ENCODE measurements around the gene VPS37B.

Gene VPS37B

GRCh38 chr12:122837306-122838265, 58.3 kb downstream of the VPS37B start:
- no peak for DNase-seq

DNA sequence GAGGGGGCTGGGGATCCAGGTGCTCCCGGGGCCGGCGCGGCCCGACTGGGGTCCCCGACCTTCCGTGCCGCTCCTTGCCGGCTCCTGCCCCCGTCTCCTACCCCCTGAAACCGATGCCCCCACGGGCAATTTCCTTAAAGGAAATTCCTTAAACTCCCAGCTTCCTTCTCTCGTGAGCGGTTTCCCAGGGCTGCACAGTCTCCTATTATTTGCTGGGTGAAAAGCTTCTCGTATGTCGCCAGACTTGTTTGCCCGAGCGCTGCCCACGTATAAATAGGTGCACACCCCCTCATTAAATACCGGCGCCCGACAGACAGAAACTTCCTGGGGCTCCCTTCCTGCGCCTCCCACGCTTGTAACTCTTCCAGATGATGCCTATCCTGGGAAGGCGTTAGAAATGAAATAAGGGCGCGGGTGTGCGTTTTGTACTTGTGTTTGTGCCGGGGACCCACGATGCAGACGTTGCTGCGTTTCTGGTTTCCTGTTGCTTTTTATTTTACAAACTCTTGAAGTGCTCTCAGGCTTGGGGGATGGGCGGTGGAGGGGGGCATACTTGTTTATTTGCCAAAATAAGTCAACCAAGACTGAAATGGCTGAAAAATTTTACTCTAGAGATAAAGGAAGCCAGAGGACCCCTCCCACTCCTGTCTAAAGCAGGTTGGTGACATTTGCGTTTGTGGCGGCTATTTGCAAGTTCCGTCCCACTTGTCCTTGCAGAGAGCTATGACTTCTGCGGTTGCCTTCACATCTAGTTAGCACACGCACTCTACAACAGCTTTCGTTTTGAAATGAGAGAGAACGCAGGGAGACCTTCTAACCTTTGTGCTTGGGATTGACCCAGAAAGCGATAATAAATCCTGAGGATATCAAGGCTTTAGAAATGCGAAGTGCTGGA, 59.6 kb downstream of the VPS37B start:
- DNase-seq = no peak

- no peak for DNase-seq
Measured at GRCh38 chr12:122835750-122836026, 60.2 kb downstream of the VPS37B start.

DNA sequence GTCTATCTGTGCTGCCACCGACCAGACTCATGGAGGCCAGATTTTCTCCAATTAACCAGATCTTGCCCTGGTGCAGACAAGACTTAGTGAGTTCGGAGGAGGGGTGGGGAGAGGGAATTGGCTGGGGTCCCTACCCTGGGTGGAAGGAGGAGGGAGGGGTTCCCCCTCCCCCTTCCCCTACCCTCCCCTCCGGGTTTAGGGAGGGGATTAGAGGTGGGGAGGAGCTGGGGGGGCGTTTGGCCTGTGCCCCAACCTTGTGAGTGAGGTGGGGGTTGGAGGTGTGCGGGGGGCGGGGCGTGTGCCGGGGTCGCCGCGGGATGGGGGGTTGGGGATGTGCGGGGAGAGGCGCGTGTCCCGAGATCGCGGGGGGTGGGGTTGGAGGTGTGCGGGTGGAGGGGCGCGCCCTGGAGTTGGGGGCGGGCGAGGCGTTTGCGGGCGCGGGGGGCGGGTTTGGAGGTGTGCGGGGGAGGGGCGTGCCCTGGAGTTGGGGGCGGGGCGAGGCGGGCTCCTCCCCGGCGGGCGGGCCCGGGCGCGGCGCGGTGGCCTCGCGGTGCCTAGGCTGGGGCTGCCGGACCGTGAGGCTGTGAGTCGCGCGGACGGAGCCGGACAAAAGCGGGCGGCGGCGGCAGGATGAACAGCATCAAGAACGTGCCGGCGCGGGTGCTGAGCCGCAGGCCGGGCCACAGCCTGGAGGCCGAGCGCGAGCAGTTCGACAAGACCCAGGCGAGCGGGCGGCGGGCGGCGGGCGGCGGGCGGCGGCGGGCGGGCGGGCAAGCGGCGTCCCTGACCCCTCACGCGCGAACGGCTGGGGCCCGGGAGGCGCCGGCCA, 60.8 kb downstream of the VPS37B start, which contains the start of gene HIP1R:
HIP1R (plus strand) TSS at position 537 of the 829 bp plus-strand sequence; CDS start at position 631, 94 bp downstream.
- DNase-seq = no peak

DNA sequence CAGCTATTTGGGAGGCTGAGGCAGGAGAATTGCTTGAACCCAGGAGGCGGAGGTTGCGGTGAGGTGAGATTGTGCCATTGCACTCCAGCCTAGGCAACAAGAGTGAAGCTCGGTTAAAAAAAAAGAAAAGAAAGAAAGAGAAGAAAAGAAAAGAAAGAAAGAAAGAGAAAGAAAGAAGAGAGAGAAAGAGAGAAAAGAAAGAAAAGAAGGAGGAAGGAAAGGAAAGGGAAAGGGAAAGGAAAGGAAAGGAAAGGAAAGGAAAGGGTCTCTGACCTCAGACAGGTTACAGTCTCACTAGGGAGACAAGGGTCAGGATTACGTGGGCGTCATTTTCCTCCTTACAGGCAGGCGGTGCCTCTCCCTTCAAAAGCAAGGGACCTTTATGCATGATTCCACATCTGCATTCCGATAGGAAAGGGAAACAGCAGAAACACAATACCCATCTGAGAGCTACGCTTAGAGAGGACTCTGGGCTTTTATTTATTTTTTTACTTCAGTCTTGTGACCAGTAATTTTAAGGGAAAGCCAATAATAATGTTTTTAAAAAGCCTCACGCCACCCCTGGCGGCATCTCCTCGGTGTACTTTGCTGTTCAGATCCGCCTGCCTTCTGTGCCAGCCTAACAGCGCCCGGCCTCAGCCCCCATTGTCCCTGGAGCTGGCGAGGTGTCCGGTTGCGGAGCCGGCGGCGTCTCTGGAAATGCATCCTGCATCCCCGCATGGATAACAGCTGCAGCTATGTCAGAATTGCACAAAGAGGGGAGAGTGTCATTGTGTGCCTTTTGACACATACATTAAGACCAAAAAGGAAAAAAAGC, 61.6 kb downstream of the VPS37B start:
- DNase-seq = no peak

- no peak for DNase-seq
Measured at GRCh38 chr12:122830517-122831214, 65.3 kb downstream of the VPS37B start.

DNA sequence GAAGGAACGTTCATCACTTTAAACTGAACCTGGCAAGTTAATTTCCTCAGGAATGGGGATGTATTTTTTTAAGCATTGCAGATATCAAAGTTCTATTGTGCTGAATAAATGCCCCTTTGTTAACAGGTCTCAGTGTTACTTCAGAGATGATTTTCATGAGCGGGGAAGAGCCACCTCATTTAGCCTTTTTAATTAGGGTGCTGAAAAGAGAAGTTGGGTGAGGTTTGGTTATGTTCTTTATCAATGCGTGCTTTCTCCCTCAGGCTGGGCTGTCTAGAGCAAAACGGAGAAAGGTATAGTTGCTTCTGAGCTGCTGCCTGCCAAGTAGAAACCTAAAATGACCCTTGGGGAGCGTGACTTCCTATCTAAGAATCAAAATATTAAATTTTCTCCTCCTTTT, 68.7 kb downstream of the VPS37B start:
- no peak for DNase-seq

- no peak for DNase-seq
Measured at GRCh38 chr12:122825773-122826724, 69.9 kb downstream of the VPS37B start.

DNA sequence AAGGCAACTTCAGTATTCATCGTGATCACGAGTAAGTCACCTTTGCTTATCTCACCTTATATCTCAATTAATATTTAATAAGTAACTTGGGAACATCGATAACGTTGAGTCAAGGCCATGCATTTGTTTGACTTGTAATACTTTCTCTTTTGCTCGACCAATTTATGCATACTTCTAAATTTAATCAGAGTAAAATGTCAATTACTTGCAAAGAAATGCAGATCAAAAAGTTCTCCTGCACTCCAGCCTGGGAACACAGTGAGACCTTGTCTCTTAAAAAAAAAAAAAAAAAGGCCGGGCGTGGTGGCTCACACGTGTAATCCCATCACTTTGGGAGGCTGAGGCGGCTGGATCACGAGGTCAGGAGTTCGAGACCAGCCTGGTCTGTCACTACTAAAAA, 72.5 kb downstream of the VPS37B start:
- no peak for DNase-seq

GRCh38 chr12:122820838-122821271, 75.1 kb downstream of the VPS37B start:
- no peak for DNase-seq

DNA sequence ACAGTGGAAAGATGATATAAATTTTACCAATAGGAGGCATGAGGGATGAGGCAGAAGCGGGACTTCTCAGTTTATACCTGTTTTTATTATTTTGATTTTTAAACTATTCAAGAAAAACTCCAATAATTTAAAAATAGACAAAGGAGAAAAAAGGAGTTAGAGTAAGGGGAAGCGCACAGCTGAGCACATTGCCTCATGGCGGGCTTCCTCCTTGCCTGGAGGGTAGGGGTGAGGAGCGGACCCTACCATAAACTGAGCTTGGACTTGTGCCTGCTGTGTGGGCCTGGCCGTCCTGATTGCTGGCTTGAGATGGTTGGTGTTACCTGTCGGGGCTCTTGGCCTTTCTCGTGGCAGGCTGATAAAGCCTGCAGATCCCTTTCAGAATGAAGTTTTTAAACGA, 75.8 kb downstream of the VPS37B start:
- DNase-seq = no peak

DNA sequence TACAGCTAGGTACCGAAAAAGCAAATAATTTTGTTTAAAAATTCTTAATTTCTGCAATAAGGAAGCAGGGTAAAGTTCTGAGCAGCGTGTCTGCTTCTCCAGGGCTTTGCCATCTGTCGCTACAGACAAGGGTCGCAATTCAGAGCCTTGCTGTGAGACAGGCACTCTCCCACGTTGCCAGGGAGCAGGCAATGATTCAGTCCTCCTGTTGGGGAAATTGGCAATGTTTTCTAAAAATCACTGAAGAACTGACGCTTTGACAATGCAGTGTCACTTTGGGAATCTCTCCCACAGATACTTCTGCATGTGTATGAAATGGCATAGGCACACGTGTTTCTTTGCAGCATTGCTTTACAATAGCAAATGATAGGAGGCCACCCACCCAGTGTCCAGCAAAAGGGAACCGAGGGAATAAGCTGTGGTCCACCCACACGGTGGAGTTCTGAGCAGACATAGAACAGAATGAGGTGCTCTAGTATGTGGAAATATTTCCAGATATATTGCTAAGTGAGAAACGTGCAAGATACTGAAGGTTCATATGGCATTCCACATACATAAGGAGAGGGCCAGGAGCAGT, 76.6 kb downstream of the VPS37B start:
- no peak for DNase-seq

Data from NCI-H1436 treated with DMSO at 0.1 percent for 48 hours (cell line).